ENCODE measurements around the gene PECR. TPM values are rescaled to one million over a fixed set of nuclear protein-coding genes. Genes with fewer than 3 reads are reported as not detected.

PECR gene
- polyA plus RNA-seq (ENCODE audit: insufficient read length in 4 of 4) = 10 to 100 TPM; 36.3 to 48.8 (median 43.5) TPM

DNA sequence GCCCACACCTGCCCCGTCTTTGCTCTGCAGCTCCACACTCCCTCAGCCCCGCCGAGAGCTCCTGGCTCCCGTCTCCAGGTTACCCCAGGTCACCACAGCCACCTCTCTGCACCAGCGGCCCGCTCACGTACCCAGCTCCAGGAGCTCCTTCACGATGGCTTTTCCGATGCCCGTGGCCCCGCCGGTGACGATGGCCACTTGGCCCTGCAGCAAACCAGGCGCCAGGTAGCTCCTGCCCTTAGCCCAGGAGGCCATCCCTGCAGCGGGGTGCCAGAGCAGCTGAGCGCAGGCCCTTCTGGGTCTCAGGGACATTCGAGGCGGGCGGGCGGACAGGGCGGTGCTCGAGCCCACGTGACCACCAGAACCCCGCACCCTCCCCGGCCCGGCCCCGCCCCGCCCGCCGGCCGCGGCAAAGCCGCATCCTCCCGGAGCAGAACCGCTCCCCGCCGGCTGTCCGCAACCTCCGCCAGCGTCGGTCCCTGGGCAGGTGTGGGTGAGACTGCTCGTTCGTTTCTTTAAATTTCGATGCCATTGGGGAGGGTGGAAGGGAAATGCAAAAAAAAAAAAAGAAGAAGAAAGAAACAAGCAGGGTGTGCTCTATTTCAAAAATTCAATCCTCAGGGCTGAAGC lies at the start of gene PECR, which contains the start of gene TMEM169:
TSS of gene PECR (minus strand) at position 323 of the 630 bp plus-strand sequence. CDS start at position 255, 68 bp downstream.
TSS of gene TMEM169 (plus strand) at position 433 of the 630 bp plus-strand sequence. CDS start 14,045 bp downstream, outside the sequence.
- peak in 1 of 4 donors; percentile 59 for DNase-seq (ENCODE audit: low read depth in 4 of 4, low spot score in 2 of 4)

DNA sequence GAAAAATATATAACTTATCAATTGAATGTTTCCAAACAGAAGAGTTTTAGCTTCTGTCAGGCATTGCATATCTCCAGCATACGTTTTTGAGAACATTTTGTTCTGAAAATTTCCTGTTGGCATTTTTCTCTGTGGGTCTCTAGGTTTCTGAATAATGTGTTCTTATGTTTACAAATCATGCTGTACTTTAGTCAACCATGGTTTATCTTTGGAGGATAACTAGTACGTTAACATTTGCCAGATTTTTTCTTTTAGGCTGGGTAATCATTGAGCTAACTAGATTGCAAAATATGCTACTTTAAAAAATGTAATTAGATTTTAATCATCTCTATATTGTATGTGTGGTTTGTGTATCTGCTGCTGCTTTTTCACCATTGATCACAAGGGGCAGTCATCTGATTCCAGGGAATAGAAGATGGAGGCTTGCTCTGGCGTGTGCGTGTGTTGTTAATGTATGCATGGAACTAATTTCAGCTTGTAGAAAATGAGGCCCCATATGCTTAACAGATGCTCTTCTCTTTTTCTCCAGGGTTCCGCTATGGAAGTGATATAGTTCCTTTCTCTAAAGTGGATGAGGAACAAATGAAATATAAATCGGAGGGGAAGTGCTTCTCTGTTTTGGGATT lies 48.9 kb upstream of the PECR start:
- DNase-seq (ENCODE audit: low read depth in 4 of 4, low spot score in 2 of 4) = no peak

DNA sequence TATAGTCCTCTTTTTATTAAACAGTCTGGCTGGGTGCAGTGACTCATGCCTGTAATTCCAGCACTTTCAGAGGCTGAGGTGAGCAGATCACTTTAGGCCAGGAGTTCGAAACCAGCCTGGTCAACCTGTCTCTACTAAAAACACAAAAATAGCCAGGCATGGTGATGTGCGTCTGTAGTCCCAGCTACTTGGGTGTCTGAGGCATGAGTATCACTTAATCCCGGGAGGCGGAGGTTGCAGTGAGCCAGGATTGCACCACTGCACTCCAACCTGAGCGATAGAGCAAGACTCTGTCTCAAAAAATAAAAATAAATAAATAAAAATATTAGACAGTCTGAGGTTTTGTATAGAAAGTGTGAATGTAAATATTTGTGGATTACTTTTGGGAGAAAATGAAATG lies 45.3 kb upstream of the PECR start:
- no peak for DNase-seq (ENCODE audit: low read depth in 4 of 4, low spot score in 2 of 4)

DNA sequence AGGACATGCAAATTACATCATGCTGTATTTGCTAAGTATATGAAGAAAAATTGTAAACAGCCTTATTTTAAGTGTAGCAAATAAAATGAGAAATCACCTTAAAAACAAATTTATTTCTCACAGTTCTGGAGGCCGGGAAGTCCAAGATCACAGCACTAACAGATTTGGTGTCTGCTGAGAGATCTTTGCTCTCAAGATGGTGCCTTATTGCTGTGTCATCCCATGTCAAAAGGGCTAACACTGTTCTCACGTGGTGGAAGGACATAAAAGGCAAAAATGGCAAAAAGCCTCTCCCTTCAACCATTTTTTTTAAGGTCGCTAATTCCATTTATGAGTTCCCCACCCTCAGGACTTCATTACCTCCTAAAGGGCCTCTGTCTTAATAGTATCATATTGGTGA lies 39.6 kb upstream of the PECR start:
- DNase-seq (ENCODE audit: low read depth in 4 of 4, low spot score in 2 of 4) = no peak

DNA sequence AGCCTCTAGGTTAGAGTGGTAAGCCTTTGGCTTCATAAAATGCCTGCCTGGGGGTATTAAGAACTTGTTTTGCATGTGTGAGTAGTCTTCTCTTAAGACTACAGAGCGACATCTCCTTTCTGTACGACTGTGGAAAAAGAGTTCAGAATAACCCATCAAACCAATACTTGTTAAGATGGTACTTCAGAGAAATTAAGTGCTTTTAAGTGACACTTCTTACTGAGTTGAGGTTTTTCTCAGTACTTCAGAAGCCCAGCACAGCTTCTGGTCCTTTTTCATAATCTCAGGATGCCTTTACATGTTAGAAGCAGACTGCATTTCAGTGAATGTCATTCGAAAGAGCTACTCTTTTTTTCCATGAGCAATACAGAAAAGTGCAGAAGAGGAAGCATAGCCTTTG lies 38.4 kb upstream of the PECR start:
- no peak for DNase-seq (ENCODE audit: low read depth in 4 of 4, low spot score in 2 of 4)

DNA sequence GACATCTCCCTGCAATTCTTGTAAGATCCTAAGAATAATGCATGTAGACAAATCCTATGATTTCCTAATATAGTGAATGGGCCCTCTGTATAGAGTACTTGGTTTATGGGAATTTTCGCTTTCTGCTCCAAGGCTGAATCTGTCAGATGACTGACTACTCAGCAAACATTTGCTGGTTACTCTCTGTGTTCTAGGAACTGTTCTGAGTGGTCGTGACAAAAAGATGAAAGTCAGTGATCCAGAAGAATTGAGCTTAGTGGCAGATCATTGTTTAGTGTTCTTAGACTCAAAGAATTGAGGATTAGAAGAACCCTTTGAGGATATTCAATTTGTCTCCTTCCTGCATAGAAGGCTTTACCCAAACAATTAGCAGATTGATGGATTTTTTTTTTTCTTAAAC lies 37.5 kb upstream of the PECR start:
- no peak for DNase-seq (ENCODE audit: low read depth in 4 of 4, low spot score in 2 of 4)

DNA sequence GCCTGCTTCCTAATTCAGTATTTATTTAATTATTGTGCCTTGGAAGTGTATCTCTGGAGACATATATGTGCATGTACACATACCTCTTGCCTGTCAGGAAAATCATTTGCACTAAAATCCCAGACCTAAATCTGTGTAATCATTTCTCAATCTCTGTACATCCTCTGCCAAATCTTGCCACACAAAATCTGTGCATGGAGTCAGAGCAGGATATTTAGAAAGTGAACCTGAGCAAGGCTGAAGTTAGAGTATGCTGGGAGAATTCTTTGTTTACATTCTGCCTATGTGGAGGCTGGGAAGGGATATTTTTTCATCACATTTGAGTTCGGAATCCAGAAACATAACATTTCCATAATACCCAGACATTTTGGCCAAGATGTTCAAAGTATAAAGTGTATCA lies 36.9 kb upstream of the PECR start:
- no peak for DNase-seq (ENCODE audit: low read depth in 4 of 4, low spot score in 2 of 4)

DNA sequence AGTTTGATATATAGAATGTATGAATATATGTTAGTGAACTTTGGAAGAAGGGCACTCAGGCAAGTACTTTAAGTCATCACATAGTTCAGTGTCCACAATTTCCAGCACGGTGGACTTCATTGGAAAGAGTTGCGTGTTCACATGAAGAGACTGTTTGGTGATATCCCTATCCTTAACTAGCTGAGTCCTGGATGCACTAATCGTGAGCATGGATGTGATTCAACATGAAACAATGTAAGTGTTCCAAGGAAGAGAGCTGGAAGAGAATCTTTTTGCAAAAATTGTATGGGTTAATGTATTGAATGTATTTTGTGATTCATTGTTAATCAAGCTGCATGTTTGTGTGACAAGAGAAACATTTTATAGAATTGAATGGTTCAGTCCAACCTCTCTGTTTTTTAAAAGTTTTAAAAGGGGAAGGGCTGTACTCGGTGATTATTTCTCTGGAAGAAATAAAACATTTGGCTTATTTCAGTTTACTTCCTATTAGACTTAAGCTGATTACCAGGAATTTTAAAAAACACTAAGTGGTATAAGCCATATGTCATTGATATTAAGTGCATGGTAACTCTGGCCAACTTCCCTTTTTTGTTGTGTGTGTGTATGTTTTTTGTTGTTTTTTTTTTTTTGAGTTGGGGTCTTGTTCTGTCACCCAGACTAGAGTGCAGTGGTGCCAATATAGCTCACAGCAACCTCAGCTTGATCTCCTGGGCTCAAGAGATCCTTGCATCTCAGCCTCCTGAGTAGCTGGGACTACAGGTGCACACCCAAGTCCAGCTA lies 36.1 kb upstream of the PECR start:
- DNase-seq (ENCODE audit: low read depth in 4 of 4, low spot score in 2 of 4) = no peak

DNA sequence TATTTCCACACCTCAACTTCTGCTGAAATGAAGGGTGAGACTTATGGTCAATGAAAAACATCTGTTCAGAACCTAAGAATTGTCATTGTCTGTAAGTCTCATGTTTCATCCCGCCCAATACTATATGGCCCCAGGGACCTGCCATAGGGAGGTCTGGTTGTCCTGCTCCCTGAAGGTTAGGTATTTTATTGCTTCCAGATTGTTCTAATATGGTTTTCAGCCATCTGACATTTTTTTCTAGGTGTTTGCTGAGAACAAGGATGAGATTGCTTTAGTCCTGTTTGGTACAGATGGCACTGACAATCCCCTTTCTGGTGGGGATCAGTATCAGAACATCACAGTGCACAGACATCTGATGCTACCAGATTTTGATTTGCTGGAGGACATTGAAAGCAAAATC lies 34.8 kb upstream of the PECR start:
- no peak for DNase-seq (ENCODE audit: low read depth in 4 of 4, low spot score in 2 of 4)

DNA sequence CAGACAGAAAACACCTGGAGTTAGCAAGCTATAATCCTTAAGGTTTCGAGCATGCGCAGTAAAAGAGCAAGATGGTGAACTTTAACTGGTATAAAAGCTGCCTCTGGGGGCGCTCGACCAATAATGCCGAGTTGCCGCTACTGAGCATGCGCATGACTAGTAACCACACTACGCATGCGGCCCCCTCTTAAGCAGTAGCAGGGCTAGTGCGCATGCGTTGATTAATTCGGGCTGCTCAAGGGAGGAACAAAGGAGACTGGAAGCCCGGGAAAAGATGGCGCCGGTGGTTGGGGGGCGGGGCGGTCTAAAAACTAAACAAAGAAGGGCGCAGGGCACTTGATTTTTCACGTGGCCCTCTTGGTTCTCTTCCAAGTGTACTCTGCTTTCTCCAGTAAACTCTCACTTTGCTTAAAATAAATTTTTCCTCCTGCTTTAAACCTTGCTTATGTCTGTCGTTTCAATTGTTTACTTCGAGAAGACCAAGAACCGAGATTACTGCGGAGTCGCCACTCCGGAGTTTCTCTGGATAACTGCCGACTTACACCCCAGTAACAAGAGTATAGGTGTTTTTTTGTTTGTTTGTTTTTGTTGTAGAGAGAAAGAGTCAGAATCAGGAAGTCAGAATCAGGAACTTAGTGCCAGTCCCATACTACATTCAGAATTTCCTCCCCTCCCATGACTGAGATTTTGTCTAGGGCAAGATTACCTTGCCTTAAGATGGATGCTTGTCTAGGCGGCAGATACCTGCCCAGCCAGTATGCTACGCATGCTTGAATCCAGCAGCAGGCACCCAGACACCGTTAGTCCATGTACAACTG lies 33.3 kb upstream of the PECR start:
- DNase-seq (ENCODE audit: low read depth in 4 of 4, low spot score in 2 of 4) = peak; percentile 97 to 100 (median 99)

DNA sequence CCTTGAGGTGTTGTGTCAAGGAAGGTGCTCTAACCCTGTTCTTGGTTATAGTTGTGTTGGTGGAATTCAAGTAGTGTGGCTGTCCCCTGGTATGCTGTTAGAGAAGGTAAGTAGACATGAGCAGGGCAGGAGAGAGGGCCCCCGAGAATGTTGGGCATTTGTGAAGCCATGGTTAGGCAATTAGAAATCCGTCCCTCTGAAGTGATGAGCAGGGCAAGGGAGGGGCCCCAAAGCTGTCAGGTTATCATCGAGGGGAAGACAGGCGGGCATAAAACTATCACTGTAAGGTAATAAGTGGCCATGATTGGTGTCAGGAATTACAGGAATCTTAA lies 32.7 kb upstream of the PECR start:
- no peak for DNase-seq (ENCODE audit: low read depth in 4 of 4, low spot score in 2 of 4)

DNA sequence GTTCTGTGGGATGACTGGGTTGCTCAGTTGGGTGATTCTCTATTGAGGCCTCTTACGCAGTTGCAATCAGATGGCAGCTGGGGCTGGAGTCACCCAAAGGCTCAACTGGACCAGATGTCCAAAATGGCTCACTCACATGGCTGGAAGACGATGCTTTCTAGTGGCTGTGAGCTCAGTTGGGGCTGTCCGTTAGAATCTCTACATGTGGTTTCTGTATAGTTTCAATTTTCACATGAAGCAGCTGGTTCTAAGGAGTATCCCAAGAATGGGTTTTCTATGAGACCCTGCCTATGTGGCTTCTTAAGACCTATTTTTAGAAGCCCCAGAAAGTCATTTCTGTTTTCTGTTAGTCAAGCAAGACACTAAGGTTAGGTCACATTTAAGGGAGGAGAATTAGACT lies 32.0 kb upstream of the PECR start:
- no peak for DNase-seq (ENCODE audit: low read depth in 4 of 4, low spot score in 2 of 4)

DNA sequence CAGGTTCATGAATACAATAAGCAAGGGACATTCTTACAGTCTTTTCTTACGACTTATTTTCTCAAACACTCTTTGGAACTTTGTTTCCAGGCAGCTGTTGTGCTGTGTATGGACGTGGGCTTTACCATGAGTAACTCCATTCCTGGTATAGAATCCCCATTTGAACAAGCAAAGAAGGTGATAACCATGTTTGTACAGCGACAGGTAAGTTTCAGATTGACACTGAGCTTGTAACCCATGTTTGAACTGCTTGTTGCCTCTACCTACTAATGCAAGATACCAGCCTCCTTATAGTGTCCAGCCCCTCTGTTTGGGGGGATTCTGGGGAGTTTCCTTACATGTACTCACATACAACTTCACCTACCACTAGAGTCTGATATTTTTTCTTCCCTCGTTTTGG lies 31.3 kb upstream of the PECR start:
- no peak for DNase-seq (ENCODE audit: low read depth in 4 of 4, low spot score in 2 of 4)

DNA sequence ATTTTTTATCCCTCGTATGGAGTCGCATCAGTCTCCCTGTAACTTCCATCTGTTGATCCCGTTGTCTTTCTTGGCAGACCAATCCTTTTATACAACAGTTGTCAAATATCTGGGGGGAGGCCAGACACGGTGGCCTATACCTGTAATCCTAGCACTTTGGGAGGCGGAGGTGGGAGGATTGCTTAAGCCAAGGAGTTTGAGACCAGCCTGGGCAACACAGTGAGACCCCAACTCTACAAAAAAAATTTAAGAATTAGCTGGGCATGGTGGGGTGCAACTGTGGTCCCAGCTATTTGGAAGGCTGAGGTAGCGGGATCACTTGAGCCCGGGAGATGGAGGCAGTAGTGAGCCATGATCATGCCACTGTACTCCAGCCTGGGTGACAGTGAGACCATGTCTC lies 29.5 kb upstream of the PECR start:
- no peak for DNase-seq (ENCODE audit: low read depth in 4 of 4, low spot score in 2 of 4)

DNA sequence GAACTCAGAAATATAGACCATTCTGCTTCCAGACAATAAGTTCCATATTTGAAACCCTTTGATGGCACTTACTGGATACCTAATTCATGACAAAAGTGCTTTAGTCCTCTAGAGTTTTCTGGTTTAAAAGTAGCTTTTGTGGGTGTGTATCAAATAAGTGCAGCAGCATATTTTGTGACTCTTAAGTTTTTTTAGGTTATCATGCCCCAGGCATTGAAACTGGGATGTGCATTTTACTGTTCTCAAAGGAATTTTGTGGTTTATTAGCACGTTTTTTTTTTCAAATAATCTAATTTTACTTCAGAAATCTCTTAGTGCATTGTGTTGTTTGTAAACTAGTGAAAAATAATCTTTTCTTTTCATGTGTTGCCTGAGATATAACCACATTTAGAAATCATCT lies 29.0 kb upstream of the PECR start:
- no peak for DNase-seq (ENCODE audit: low read depth in 4 of 4, low spot score in 2 of 4)

DNA sequence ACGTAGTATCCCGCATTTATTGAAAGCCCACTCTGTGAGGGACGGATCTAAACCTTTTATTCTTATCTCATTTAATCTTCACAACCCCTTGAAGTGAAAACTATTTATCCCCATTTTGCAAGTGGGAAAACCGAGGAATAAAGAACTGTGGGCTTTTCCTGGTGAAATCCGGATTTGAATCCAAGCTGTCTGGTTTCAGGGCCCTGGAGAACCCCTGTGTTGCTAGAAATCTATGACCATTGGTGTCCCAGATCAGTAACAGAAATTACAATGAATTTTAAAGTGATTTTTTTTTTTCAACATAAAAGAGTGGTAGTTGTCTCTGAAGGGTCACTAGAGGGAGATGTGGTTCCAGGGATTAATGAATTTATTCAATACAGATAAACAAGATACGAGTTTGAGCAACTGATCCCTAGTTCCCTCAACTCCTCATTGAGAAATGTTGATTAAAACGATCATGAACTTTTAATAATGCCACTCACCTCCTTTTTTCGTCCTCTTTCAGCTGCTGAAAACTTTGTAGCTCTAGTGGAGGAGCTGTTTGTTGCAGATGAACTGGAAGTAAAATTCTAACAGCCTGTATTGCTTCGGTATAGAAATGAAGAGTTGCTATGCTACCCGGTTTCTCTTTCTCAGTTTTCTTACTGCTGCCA lies 28.5 kb upstream of the PECR start:
- DNase-seq (ENCODE audit: low read depth in 4 of 4, low spot score in 2 of 4) = no peak

DNA sequence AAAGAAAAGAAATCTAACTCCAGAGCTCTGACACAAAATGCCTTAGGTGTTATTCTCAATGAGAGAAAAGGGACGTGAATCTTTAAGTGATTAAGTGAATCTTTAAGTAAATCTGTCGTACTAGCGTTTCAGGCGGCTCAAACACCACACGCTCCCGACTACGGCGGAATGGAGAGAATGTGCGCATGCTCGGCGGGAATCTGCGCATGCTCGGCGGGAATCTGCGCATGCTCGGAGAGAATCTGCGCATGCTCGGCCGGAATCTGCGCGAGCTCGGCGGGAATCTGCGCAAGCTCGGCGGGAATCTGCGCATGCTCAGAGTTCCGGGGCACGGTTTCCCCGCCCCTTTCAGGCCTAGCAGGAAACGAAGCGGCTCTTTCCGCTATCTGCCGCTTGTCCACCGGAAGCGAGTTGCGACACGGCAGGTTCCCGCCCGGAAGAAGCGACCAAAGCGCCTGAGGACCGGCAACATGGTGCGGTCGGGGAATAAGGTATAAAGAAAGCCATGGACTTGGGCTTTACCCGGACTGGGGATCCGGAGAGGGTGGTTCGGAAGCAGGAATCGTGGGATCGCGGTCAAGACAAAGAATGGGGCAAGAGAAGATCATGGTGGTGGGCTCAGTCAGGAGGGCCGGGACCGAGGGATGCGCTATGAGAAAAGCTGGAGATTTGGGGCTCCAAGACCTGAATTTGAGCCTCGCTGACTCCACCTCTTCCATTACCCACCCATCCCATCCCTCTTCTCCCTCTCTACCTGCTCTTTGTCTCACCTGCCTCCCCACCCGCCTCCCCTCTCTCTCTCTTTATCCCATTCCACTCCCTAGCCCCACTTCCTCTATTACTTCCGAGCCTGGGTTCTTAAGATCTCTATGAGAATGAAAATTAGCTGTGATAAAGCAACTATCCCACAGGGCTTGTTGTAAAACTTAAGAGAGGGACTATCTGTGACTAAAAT lies 27.6 kb upstream of the PECR start, which contains the start of gene XRCC5:
TSS of gene XRCC5 (plus strand) at position 382 of the 955 bp plus-strand sequence. CDS start at position 471, 89 bp downstream.
- peak; percentile 86 to 98 (median 95) for DNase-seq (ENCODE audit: low read depth in 4 of 4, low spot score in 2 of 4)

DNA sequence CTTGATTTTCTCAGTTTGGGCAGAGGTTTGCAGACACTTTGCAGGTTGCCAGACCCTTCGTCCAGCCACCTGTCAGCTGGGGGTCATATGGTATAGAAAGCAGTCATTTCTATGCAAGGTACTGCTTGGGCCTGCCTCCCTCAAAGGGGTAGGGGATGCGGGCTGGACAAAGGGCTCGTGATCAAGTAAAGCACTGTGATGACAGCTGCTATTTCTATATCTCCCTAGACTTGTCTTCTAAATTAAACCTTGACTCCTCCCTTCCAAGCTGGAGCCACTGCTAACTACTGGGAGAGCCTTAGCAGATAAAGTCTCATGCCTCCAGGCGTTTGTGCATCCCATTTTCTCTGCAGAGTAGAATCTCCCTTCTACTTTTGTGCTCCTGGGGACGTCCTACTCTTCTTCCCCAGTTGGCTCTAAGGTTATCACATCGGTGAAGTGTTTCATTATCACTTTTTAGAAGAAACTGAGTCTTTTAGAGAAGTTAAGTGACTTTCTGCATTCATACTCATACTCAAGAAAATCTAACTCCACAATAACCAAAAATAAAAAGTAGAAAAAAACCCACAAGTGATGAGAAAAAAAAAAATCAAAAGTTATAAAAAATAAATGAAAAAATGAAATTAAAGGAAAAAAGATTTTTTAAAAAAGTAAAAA lies 26.8 kb upstream of the PECR start:
- DNase-seq (ENCODE audit: low read depth in 4 of 4, low spot score in 2 of 4) = no peak

DNA sequence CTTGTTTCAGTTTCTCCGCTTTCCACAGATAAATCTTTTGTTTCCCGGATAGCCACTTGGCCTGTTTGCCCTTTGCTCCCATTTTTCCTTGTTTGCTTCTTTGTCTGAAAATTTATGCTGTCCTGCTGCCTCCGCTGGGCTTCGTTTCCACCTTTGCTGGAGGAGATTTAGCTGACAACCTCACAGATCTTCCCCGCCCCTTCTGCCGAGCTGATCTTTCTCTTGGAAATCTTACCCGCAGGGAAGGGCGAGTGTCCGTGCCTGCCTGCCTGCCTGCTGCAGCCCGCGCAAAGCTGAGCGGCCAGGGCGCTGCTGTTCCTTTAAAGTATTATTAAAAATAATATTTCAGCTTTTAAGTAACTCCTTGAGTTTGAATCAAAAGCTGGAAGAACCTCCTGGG lies 26.2 kb upstream of the PECR start:
- DNase-seq (ENCODE audit: low read depth in 4 of 4, low spot score in 2 of 4) = no peak

All from left renal cortex interstitium (tissue), 4 donors.